Mucosa of descending colon (tissue), 3 donors: ENCODE data around the gene SUCLG2. TPM values are rescaled to one million over a fixed set of nuclear protein-coding genes. Genes with fewer than 3 reads are reported as not detected.

Experiments used
- ATAC-seq: fragments of 200-7000 bp; cut with Tn5 transposase; one replicate; pipeline ENCODE4 v1.9.1; 2020; ENCODE audit warnings: mild to moderate bottlenecking, moderate library complexity
- DNase-seq, 3 donors: peaks; one replicate each; pipeline ENCODE4 v3.0.0-alpha.2; 2020
- H3K36me3 ChIP-seq: fragments of 200-600 bp; one replicate; pipeline ENCODE4 v1.8.0; 2021; ENCODE audit warnings: low read depth, mild to moderate bottlenecking
- H3K4me1 ChIP-seq: fragments of 200-600 bp; one replicate; pipeline ENCODE4 v1.8.0; 2021; ENCODE audit warnings: low read depth, mild to moderate bottlenecking
- H3K4me3 ChIP-seq: fragments of 200-600 bp; one replicate; pipeline ENCODE4 v1.8.0; 2021; ENCODE audit warnings: mild to moderate bottlenecking
- H3K9me3 ChIP-seq: fragments of 200-600 bp; one replicate; pipeline ENCODE4 v1.8.0; 2021; ENCODE audit warnings: mild to moderate bottlenecking
- CTCF ChIP-seq: fragments of 200-600 bp; IDR thresholded peaks from one replicate; pipeline ENCODE4 v1.8.0; 2022; ENCODE audit warnings: antibody characterized with exemption, mild to moderate bottlenecking
- intact Hi-C, 2 donors: fragments of 100-400 bp; cut with DNase I in 1 of 2; cut with micrococcal nuclease in 1 of 2; formaldehyde crosslinking; loops; one replicate each; pipeline versions ENCODE4 v1.11.0 to v1.11.1; 2022; cut with DNase I, micrococcal nuclease
- total RNA-seq, 3 donors: library from RNA; stranded (reverse); fragmentation: NEBNext Ultra II Directional in 2 of 3; extraction: Animal tissue kit (Norgen Biotek cat#: 25700) in 2 of 3; gene quantifications; one replicate each; pipeline versions ENCODE4 v1.2.1 to v1.2.4, GENCODE V29; 2021 to 2023
- donor health status: DM: no; HTN: no; CAD: no; lungs with moderate emphysema.
- donor health status: DM: no; HTN: no; CAD: no.
- donor health status: DM: no; HTN: yes; CAD: no.

The SUCLG2 gene
- total RNA-seq, 3 donors from 2014 or later = 136 to 238 (median 153) TPM

GRCh38 chr3:67561667-67562394, 92.6 kb downstream of the SUCLG2 start:
- no peak for TF ChIP-seq CTCF
- intact Hi-C loops = no loop called here
- no peaks in the 10 kb centered on the region for H3K36me3 ChIP-seq
- H3K9me3 ChIP-seq = no peaks in the 10 kb centered on the region
- DNase-seq = no peak
- no peak for ATAC-seq
- peaks cover 12% of the 10 kb centered on the region for H3K4me1 ChIP-seq
- H3K4me3 ChIP-seq = no peak overlapping the region

- intact Hi-C loops = no loop called here
- ATAC-seq (no peak), DNase-seq (no peak)
- Histone ChIP-seq H3K4me3 (no peak overlapping the region), H3K9me3 (no peaks in the 10 kb centered on the region), H3K36me3 (no peaks in the 10 kb centered on the region), H3K4me1 (peaks cover 12% of the 10 kb centered on the region)
- TF ChIP-seq CTCF = no peak
Measured at GRCh38 chr3:67561266-67561665, 93.1 kb downstream of the SUCLG2 start.

GRCh38 chr3:67559029-67559605, 95.3 kb downstream of the SUCLG2 start:
- DNase-seq = no peak
- no peak for ATAC-seq
- H3K9me3 ChIP-seq = no peaks in the 10 kb centered on the region

DNA sequence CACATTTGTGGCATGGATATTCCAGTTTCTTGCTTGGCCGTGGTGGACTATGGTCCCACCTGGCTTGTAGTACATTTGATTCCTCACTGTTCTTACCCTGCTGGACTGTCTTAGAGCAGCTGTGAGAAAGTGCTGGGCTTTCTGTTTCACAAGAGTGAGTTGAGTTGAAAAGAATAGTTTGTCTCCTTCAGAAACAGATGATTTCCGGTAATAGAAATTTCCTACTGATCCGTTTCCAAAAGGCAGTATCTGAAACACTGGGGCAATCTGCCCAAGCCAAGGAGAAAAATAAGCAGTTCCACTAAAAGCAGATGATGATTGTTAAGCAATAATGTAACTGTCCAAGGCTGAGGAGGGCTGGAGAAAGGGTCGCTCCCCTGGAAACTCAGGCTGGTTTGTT, 96.0 kb downstream of the SUCLG2 start:
- no peak for TF ChIP-seq CTCF
- DNase-seq = no peak
- Histone ChIP-seq H3K9me3 (no peaks in the 10 kb centered on the region), H3K4me3 (no peak overlapping the region), H3K4me1 (no peaks in the 10 kb centered on the region), H3K36me3 (no peaks in the 10 kb centered on the region)
- ATAC-seq = no peak
- intact Hi-C loops = no loop called here

More at GRCh38 chr3:67559029-67559605, 95.3 kb downstream of the SUCLG2 start:
- no peaks in the 10 kb centered on the region for H3K36me3 ChIP-seq
- peaks cover 2% of the 10 kb centered on the region for H3K4me1 ChIP-seq
- H3K4me3 ChIP-seq = no peak overlapping the region
- TF ChIP-seq CTCF = no peak
- intact Hi-C loops = no loop called here

- DNase-seq (no peak), ATAC-seq (no peak)
- no peak overlapping the region for H3K4me3 ChIP-seq
- no peaks in the 10 kb centered on the region for H3K36me3 ChIP-seq
- TF ChIP-seq CTCF = no peak
- no peaks in the 10 kb centered on the region for H3K4me1 ChIP-seq
- intact Hi-C loops = no loop called here
- H3K9me3 ChIP-seq = no peaks in the 10 kb centered on the region
Measured at GRCh38 chr3:67557848-67558355, 96.5 kb downstream of the SUCLG2 start.
